HG03442 (cell line): Measurements from ENCODE around the gene NME7.
"Not testable (repeated sequence)": the region's sequence is repeated elsewhere in the genome, so short reads cannot be mapped to it uniquely, and the experiment has no call there.

Experiments used
- ATAC-seq: cut with Tn5 transposase; IDR thresholded peaks from one replicate; pipeline ENCODE4 v1.9.1; 2021; ENCODE audit warnings: mild to moderate bottlenecking, moderate library complexity; ENCODE audit not compliant: unreplicated experiment

Gene NME7

DNA sequence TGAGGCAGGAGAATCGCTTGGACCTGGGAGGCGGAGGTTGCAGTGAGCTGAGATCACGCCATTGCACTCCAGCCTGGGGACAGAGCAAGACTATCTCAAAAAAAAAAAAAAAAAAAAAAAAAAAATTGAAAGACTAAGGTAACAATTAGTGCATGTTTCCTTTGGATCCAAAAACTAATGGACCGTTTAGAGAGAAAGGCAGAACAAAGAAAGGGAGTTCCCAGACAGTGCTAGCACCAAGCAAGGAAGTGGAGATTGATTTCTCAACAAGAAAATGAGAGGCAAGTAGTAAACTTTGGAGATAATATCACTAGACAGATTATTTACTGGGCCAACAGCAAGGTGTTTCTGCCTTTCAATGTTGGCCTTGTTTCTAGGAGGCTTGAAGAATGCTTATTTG lies 236.9 kb downstream of the NME7 start:
- ATAC-seq, result no peak

DNA sequence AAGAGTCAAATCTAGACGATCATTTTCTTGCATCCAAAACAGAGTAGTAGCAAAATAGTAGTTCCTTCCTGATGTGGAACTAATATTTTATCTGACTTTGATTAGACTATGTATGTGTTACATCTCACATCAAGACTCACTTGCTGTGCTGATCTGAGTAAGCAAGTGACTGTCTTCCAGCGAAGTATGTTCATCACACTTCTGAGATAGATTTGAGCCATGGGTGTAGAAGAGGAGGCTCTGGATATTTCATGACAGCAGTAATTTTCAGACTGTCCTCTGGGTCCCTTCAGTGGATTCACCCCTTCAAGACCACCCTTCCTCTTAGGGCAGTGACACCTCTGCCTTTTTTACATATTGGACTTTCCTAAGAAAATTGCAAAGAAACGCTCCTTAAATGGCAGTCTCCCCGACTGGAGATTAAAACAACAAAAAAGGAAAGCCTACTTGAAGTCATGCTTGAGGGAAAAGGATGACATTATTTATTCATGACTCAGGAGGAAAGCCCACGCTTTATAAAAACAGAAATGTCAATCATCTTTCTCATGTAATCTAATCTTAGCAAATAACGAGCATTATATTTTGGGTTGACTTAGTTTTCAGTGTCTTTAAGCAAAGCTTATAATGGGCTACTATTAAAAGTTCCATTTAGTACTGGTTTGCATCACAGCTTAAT lies 238.3 kb downstream of the NME7 start:
- ATAC-seq, result no peak

DNA sequence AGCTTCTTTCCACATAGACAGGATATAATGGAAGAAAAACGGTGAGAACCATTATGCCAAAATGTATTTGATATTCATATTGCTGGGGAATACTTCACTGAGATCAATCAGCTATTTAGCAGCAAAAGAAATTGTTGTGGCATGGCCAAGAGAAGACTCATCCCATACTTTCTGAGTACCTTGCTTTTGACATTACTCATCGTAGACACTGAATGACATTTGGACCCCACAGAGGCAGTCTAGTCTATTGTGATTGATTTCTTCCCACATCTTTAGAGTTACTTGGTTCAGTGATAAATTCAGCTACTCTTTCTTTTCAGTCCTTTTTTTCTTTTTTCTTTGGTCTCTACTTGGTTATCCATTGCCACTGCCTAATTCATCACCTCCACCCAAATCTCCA lies 239.0 kb downstream of the NME7 start:
- no peak for ATAC-seq

DNA sequence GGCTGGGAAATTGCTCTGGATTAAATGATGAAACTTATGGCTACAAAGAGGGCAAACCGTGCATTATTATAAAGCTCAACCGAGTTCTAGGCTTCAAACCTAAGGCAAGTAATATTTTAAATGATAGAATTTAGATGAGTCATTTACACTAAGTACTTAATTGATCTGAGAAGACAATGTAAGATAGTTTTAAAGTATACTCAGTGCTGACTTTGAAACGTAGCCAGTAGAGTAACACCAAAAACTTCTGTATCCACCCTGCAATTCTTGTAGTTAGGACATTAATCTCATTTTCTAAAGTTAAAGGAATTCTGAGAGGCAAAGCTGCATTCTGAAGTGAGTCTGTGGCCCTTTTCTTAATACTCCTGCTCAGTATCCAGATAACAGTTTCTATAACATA lies 240.3 kb downstream of the NME7 start:
- no peak for ATAC-seq

DNA sequence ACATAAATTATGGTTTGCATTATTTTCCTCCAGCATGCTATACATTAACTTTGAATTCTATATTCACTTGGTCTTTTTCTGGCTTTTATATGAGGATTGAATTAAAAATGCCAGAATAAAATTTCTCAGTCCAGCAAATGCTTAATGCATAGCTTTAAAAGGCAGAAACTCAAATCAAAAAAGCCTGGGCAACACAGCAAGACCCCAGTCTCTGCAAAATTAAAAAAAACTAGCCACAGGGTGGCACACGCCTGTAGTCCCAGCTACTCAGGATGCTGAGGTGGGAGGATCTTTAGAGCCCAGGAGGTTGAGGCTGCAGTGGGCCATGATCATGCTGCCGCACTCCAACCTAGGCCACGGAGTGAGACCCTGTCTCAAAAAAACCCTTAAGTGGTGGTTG lies 241.3 kb downstream of the NME7 start:
- no peak for ATAC-seq

DNA sequence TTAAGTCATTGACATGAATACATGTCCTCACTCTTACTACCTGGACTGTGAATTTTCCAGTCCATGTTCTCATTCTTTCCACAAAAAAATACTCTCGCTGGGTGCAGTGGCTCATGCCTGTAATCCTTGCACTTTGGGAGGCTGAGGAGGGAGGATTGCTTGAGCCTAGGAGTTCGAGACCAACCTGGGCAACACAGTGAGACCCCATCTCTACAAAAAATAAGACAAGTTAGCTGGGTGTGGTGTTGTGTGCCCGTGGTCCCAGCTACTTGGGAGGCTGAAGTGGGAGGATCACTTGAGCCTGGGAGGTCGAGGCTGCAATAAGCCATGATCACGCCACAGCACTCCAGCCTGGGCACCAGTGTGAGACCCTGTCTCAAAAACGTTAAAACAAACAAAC lies 242.0 kb downstream of the NME7 start:
- not testable (repeated sequence) for ATAC-seq

DNA sequence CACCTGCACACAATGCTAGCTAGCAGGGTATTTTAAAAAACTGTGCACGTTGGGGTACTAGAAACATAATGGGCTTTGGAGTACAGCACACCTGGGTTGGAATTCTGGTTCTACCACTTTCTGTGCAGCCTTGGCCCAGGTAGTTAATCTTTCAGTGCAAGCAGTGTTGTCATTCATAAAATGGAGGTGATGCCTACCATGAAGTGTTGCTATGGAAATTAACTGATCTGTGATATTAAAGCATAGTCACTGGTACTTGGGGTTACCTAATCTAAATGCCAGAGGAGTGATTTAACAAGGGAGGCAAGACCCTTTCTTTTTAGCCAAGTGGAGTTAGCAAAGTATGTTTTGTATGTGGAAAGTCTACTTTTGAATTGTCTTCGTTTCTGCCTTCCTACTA lies 243.1 kb downstream of the NME7 start:
- no peak for ATAC-seq

DNA sequence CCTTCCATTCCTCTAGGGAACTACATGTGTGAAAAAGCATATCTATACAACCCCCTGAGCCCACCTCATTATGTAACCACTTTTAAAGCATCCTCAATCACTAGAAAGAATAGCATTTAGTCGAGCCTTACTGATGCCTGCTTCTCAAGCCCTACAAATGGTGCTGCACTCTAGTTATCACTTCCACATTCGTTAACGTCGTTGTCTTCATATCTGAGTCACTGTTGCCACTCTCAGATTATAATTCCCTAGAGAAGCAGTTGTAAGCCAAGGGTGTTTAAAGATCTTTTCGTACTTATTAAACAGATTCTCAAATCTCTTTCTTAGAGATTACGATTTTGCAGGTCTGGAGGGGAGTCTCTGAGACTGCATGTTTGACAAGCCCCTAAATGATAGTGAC lies 244.6 kb downstream of the NME7 start:
- peak; percentile 71 for ATAC-seq

DNA sequence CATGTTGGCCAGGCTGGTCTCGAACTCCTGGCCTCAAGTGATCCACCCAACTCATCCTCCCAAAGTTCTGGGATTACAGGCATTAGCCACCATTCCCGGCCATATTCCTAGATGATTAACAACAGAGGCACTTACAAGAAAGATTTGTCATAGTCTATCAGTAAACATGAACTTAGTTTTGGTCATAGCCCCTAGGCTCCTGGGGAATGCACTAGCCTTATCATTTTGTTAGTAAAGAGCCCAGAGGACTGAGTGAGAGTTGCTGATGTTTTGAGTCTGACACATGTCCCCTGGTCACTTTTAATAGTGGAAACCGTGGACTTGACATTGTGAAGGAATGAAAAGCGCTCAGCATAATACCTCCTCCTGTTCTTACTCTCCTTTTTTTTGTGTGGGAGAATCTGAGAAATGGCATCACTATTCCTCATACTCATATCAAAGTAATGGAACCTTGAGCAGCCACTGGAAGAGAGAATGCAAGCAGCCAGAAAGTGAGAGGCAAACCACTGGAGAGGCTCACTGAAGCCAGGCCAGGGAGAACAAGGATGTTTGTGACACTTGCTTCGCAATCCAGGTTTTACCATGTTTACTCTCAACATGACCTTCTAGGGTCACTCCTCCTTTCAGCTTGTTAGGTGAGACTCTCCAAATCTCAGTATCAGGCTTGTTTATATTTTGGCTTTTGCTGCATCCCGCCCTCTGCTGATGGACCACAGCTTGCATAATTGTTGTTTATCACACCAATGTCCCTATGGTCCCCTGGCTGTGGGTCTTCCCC lies 246.3 kb downstream of the NME7 start:
- no peak for ATAC-seq

DNA sequence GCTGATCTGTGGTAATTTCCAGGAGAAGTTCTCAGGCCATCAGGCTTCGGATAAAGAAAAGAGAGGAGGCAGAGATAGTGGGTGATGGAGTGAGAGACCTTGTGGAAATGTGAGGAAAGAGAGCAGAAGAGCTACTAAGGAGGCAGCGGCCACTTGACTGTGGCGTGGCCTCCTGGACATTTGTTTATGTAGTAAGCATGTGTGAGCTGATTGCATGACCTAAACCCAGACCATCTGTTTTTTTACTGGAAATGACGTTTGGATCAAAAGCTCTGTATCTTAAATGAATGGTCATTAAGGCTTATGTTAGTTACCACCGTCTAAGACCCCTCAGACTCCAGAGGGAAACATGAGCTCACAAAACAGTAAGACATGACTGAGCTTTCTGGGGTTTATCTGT lies 247.5 kb downstream of the NME7 start:
- no peak for ATAC-seq

DNA sequence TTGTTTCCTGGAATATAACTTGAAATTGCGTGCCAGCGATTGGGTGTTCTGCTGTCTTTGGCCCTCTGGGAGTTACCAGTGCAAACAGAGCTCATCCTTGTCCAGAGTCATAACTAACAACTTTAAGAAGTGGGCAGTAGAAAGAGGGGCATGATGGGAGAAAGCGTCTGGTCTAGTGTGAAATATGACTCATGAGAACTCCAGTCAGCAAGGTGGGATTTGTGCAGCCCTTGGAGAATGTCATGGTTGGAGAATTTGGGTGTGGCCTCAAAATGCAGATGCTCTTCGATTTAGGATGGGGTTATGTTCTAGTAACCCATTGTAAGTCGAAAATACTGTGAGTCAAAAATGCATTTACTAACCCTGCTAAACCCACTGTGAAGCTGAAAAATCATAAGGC lies 248.2 kb downstream of the NME7 start:
- no peak for ATAC-seq

DNA sequence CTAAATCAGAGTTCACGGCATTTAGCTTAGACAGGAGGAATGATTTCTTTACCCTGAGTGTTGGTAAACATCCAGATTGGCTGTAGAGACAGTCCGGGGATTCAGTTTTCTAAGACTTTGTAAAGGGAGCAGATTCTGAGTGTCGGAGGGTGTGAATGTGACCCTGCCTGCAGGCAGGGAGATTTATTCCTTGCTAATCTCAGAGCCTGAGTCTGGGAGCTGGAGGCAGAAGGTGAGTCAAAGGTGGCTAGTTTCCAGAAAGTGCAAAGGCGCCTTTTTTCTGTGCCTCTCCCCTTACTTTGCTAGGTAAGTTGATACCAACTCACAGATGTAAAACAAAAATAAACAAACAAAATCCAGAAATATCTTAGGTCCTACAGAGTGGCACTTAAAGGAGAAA lies 249.4 kb downstream of the NME7 start:
- no peak for ATAC-seq

DNA sequence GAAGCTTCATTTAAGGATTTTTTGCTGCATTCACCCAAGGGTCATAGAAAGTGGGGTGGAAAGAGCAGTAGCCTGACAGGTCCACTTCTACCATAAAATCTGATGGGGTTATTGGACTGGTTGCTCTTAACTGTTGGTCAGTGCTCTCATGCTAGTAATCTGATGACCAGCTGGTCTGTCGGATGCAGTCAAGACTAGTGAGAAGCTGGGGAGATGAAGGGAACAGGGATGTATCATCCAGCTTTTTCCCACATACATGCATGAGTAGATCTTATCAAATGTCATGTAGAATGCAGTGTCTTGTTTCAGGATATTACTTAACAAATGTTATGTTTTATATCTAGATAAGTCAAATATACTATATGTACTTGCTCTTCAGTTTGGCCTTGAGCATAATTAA lies 250.0 kb downstream of the NME7 start:
- no peak for ATAC-seq

DNA sequence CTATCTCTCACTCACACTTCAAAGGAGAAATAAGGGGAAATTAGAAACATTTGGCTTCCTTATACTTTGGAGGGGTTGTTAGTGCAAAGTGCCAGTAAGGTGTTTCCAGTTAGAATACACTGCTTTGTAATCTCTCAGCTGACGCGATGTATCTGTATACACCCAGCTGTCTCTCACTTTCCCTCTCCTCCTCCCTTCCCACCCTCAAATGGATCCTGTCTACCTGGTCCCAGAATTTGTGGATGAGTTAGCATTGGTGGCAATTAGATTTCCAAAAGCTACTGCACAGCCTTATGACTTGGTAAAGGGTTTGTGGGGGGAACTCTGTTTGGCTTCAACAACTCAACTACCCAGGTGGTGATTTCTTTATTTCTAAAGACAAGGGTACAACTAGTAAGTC lies 250.6 kb downstream of the NME7 start:
- no peak for ATAC-seq

DNA sequence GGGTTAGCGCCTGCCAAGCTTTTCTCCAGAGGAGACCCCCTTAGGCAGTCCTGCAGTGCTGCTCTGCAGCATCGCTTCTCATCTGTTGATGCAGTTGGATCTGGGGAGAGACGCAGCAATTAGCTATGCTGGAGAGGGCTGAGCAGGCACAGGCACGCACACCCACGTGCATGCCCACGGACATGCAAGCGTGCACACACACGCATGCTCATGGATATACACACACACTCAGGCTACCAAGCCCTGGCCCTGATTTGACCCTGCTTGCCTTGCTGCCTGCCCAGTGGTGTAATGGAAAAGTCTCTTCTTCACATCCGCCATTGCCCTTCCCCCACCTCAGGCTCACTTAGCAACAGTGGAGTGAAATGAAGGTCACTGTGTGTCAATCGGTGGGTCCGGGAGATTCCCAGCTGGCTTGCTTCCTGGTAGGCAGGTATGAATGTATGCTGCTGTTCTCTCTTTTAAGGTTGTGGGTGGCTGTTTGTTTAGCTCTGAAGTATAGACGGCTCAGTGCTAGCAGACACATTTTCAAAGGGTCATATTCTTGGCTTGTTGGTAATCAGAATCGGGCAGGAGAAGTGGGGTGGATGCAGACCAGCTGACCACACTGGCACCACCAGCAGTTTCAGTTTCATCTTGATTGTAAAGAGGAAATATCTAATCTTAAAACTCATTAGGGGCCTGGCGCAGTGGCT lies 251.6 kb downstream of the NME7 start:
- peak; percentile 66 for ATAC-seq

DNA sequence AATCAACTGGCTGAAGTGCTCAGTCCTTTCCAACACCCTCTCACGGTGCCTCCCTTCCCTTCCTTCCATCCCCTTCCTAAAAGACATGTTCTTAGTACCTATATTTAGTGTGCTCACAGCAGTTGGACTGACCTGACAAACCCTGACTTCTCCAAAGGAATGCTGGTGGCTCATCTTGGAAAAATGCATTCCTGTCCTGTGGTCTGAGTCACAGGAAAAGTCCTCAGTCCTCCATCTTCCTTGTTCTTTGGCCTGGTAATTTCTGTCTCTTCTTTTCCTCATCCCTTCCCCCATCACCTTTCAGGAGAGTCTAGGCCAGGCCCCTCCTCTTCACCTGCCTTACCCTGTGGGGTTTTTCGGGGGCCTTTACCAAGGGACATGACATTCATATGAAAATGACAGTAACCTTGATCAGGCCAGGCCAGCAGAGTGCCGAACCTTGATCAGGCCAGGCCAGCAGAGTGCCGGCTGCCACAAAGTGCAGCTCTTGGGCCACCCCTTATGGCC lies 253.9 kb downstream of the NME7 start:
- ATAC-seq, result no peak

DNA sequence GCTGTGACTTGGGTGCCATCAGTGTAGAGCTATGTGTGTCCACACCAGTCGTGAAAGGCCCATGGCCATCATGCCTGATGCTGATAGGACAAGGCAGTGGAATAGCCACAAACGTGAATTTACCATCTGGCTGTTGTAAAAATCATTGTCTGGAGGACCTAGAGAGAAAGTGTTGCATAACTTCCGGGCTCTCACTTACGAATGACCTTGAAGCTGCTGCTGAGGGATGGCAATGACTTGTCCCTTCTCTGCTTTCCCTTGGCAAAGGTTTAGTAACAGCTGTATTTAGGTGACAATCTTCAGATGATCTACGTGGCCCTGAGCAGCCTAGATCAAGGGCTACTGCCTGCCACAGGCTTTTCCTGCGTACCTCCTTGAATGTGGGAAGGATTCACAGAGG lies 255.4 kb downstream of the NME7 start:
- no peak for ATAC-seq

DNA sequence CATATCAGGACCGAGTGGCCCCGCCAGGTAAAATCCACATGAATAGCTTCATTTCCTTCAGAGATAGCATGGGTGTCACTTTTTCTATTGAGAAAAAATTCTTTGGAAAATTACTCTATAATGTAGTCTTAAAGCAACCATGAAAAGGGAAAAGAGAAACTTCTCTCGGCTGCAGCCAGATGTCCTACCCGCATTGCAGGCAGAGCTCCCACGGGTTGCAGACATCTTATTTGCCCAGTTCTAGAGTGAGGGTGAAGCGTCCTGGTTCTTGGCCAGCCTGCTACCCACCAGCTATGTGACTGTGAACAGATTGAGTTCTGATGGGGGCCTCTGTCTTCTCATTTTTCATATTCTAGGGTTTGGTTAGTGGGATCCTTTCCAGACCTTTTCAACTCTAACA lies 256.1 kb downstream of the NME7 start:
- no peak for ATAC-seq

DNA sequence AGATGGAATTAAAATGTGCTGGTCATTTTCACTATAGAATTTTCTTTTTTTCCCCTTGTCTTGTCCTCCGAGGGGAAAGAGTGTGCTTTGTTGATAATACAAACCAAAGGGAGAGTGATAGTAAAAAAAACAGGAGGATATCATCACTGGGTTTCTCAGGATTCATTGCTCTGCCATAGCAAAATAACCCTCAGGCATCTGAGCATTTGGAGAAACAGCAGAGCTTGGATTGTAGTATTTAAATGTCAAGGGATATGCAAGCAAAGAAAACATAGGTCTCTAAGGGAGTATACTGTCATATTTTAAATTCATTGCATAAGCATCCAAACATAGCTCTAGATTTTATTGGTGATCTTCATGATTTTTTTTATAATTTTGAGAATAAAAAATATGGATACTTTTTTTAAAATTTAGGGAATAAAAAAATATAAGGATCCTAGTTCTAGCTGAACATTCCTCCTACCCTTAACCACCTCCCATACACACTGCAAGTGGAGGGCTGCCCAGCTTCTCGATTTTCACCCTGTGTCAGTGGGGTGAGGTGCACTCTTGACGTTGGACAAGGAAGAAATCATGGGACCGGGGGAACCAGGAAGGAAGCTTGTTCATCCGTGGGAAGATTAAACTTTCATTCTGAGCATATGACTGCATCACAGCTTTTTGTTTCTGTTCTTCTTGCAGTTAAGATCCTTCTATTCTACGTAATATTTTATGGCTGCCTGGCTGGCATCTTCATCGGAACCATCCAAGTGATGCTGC lies 256.7 kb downstream of the NME7 start:
- ATAC-seq, result no peak

DNA sequence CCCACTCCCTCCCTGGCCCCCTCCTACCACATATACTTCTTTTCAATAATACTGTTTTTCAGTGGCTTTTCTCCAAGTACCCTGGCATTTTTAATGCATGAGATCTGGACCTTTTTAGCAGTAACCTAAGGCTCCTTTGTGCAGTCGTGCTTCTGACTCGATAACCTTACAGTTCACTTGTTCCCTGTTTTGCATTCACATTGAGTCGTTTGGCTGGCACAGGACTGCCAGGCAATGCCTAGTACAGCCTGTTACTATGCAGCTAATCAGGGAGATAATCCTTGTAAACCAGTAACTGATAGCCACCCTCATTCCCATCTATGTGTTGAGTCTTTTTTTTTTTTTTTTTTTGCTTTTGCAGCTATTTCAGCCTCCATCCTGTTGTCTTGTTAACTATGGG lies 257.4 kb downstream of the NME7 start:
- ATAC-seq, result no peak

DNA sequence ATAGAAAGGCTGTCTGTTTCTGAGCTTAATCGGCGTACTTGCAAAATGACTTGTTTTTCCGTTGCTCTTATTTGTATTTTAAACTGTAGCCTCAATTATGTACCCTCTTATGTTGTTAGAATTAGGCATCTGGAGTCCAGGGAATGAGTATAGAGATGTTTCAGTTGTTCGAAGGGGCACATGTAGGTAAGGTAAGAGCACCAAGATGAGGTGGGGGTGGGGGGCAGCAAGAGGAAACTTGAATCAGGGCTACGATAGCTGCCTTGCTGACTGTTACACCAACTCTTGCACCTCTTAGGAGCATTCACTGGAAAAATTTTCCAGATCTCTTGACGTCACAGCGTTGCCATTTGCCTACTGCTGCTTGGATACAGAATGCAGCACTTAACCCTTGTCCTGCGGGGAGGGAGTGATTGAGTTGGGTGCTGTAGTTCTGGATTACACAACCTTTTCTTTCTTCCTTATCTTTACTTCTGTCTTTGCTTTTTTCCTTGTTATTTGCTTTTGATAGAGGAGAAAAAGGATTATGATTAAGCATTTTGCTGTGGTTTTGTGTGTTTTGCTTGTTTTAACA lies 257.9 kb downstream of the NME7 start:
- ATAC-seq, result no peak
